GM19328 (cell line): ENCODE measurements around the gene HOXA7.

Experiments used
- ATAC-seq: cut with Tn5 transposase; IDR thresholded peaks from one replicate; pipeline ENCODE4 v1.9.1; 2021; ENCODE audit warnings: mild to moderate bottlenecking, moderate library complexity; ENCODE audit not compliant: unreplicated experiment

Gene HOXA7

GRCh38 chr7:27109466-27110185 lies 46.8 kb downstream of the HOXA7 start:
- ATAC-seq, result no peak

GRCh38 chr7:27108390-27109127 lies 47.9 kb downstream of the HOXA7 start:
- ATAC-seq, result no peak

- ATAC-seq, result no peak
Measured at GRCh38 chr7:27107391-27108381, 48.8 kb downstream of the HOXA7 start.

- ATAC-seq, result no peak
Measured at GRCh38 chr7:27106901-27107240, 49.6 kb downstream of the HOXA7 start.

GRCh38 chr7:27106181-27106900 lies 50.1 kb downstream of the HOXA7 start:
- no peak for ATAC-seq

- ATAC-seq, result no peak
Measured at GRCh38 chr7:27105301-27106031, 51.0 kb downstream of the HOXA7 start.

- ATAC-seq, result no peak
Measured at GRCh38 chr7:27104341-27105058, 52.0 kb downstream of the HOXA7 start.
